Spleen (tissue), 7 donors: ENCODE measurements around the gene NPAS2.

Source experiments
- POLR2A ChIP-seq, 3 donors: fragments of 450-650 bp; IDR thresholded peaks; one replicate each; pipeline ENCODE4 v1.5.1; 2017; ENCODE audit warnings: antibody characterized with exemption in 3 of 3, mild to moderate bottlenecking in 1 of 3
- TF ChIP-seq, protein P1 (sequence below), 11 experiments: fragments of 200-600 bp in 7 of 11; fragments of 450-650 bp in 4 of 11; sonication (generic) in 4 of 11; IDR thresholded peaks in 8 of 11; conservative IDR thresholded peaks in 3 of 11; 1 replicate in 7 of 11; 2 replicates in 4 of 11; pipeline versions ENCODE4 v1.4.0 to v1.8.0; 2016 to 2021; ENCODE audit warnings: antibody characterized with exemption in 11 of 11, inconsistent platforms in 4 of 11, mild to moderate bottlenecking in 1 of 11
- donor health status: DM: no; HTN: no; CAD: no; lungs with moderate emphysema.
- donor health status: DM: no; HTN: no; CAD: no.
- donor health status: DM: no; HTN: no; CAD: no.

DNA sequence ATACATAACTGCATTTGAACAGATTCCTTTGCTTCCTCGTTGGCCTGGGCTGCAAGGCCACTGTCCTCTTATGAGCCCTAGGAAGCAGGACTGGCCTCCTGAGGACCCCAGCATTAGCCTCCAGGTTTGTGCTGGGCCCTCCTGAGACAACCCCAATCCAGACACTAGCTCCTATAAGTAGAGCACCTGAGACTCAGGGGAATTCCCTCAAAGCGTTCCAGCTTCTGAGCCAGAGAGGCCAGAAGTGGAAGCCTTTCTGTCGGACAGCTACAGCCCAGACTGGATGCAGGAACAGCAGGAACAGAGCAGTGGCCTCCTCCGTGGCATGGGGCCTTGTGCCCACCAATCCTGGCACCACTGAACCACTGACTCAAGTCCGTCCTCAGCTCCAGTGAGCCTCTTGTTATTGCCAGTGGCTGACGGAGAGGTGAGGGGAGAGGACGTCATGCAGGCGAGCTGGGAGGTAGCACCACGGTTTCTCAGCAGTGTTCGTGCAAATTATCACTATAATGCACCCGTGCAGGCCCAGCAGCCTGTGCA is 67.2 kb downstream of the NPAS2 start:
- TF ChIP-seq, protein P1, sequence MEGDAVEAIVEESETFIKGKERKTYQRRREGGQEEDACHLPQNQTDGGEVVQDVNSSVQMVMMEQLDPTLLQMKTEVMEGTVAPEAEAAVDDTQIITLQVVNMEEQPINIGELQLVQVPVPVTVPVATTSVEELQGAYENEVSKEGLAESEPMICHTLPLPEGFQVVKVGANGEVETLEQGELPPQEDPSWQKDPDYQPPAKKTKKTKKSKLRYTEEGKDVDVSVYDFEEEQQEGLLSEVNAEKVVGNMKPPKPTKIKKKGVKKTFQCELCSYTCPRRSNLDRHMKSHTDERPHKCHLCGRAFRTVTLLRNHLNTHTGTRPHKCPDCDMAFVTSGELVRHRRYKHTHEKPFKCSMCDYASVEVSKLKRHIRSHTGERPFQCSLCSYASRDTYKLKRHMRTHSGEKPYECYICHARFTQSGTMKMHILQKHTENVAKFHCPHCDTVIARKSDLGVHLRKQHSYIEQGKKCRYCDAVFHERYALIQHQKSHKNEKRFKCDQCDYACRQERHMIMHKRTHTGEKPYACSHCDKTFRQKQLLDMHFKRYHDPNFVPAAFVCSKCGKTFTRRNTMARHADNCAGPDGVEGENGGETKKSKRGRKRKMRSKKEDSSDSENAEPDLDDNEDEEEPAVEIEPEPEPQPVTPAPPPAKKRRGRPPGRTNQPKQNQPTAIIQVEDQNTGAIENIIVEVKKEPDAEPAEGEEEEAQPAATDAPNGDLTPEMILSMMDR (IDR thresholded peaks at IDR 0.05 in 8 of 11, conservative IDR thresholded peaks at IDR 0.05 in 3 of 11): no peak
- no peak for TF ChIP-seq POLR2A (IDR thresholded peaks at IDR 0.05)
